HG03571 (cell line): ENCODE data around the gene MFSD8.
"Not testable (repeated sequence)": the region's sequence is repeated elsewhere in the genome, so short reads cannot be mapped to it uniquely, and the experiment has no call there.

Experiments
- ATAC-seq: cut with Tn5 transposase; IDR thresholded peaks from one replicate; pipeline ENCODE4 v1.9.1; 2021; ENCODE audit not compliant: unreplicated experiment

The MFSD8 gene

GRCh38 chr4:127957105-127957504 lies 7.9 kb downstream of the MFSD8 start:
- no peak for ATAC-seq

DNA sequence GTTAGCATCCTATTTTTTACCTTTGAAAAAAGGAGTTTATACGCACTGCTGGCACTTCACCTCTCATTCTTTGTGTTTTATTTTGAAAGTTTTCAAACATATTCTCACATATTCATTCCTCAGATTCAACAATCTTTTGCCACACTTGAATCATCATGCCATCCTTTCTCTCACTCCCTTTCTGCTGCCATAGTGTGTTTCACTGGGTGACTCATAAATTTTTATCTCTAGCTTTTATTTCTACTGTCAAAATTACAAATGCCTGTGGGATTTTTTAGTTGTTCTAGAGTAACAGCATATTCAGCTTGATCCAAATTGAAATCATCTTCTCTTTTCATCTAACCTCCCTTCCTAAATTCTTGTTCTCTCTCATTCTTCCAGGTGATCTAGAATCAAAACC lies 28.0 kb downstream of the MFSD8 start:
- no peak for ATAC-seq

- not testable (repeated sequence) for ATAC-seq
Measured at GRCh38 chr4:127931836-127932235, 33.1 kb downstream of the MFSD8 start.

GRCh38 chr4:127930175-127930574 lies 34.8 kb downstream of the MFSD8 start:
- no peak for ATAC-seq

DNA sequence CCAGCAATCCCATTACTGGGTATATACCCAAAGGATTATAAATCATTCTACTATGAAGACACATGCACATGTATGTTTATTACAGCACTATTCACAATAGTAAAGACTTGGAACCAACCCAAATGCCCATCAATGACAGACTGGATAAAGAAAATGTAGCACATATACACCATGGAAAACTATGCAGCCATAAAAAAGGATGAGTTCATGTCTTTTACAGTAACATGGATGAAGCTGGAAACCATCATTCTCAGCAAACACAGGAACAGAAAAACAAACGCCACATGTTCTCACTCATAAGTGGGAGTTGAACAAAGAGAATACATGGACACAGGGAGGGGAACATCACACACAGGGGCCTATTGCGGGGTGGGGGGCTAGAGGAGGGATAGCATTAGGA lies 39.3 kb downstream of the MFSD8 start:
- ATAC-seq = not testable (repeated sequence)

- no peak for ATAC-seq
Measured at GRCh38 chr4:127922226-127922625, 42.7 kb downstream of the MFSD8 start.

DNA sequence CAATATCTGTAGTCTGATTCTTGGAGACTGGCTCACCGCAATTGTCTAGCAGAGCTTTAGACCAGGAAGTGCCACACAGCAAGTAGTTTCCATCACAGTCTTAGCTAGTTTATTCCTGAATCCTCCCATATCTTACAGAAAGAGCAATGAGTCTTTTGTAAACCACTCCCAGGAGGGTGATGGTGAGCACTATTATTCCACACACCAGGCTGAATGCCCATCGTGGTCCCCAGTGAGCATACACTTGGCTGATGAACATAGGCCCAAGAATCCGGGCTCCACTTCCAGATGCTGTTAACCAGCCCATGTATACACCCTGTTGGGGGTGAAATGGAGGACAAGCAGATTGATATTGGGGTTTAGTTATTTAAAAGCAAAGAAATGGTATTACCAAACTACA lies 44.5 kb downstream of the MFSD8 start:
- ATAC-seq = no peak

DNA sequence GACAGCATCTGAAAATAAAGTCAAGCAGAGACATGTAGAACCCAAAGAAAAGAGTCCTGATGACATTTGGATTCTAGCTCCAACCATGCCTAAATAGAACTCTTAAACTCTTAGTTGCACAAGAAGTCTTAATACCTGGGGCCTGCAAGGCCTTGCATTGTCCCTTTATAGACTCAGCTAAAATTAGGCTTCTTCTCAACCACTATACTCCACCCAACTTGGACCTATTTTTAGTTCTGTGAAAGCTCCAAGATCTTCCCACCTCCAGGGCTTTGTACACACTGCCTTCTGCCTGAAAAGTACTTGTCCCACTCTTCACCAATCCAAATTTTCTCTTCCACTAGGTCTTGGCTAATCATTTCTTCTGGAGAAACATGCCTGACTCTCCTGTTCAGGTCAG lies 47.8 kb downstream of the MFSD8 start:
- no peak for ATAC-seq

DNA sequence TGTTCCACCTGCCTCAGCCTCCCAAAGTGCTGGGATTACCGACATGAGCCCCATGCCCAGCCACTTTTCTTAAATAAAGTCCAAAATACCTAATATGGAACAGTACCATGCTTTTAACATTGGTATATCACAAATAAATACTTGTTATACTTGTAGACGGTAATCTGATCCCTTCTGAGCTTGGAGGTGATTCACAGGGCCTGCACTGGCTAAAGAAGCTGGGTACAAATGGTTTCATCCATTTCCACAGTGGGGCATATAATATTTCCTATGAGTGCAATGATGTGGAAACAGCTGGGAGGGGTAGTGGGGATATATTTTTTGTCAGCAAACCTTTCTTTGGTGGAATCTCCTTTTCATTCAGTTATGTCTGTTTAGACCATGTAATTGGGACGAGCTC lies 48.5 kb downstream of the MFSD8 start:
- ATAC-seq = no peak

DNA sequence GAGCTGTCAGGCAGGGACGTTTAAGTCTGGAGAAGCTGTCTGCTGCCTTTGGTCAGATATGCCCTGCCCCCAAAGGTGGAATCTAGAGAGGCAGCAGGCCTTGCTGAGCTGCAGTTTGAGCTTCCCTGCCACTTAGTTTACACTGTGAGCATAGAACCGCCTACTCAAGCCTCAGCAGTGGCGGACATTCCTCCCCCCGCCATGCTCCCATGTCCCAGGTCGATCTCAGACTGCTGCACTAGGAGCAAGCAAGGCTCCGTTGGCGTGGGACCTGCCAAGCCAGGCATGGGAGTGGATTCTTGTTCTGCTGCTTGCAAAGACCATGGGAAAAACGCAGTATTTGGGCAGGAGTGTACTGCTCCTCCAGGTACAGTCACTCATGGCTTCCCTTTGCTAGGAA lies 59.9 kb downstream of the MFSD8 start:
- ATAC-seq = no peak

GRCh38 chr4:127899682-127900081 lies 65.3 kb downstream of the MFSD8 start:
- ATAC-seq = not testable (repeated sequence)

- no peak for ATAC-seq
Measured at GRCh38 chr4:127896528-127896927, 68.4 kb downstream of the MFSD8 start.

GRCh38 chr4:127896069-127896468 lies 68.9 kb downstream of the MFSD8 start:
- no peak for ATAC-seq

- ATAC-seq = no peak
Measured at GRCh38 chr4:127889903-127890302, 75.1 kb downstream of the MFSD8 start.

DNA sequence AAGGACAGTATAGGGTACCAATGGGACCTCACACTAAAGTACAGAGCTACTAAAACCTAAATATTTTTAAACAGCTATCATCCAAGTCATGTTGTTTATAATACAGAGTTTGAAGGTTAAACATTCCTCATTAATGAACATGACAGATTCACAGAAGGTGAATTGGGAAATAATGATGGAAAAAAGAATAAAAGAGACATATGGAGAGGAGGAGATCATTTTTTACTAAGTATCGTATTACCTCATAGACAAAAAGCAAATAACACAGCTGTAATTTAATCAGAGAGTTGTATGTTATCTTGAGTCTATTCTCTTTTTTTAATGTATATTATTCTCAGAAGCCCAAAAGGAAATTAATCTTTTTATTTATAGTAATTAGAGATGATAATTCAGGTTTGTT lies 76.4 kb downstream of the MFSD8 start:
- ATAC-seq = no peak

DNA sequence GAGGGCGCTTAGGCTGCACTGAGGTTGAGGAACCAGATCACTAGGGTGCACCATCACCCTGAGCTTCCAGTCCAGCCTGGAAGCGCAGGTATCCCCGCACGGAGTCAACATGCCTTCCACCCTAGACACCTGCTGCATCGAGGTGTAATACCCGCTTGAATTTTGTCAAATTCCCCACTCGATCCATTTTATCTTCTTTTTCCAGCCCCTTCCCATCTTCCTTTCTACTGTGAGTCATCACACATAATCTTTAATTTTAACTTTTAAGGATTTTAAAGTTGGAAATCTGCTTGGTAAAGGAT lies 83.5 kb downstream of the MFSD8 start:
- peak; percentile 37 for ATAC-seq

DNA sequence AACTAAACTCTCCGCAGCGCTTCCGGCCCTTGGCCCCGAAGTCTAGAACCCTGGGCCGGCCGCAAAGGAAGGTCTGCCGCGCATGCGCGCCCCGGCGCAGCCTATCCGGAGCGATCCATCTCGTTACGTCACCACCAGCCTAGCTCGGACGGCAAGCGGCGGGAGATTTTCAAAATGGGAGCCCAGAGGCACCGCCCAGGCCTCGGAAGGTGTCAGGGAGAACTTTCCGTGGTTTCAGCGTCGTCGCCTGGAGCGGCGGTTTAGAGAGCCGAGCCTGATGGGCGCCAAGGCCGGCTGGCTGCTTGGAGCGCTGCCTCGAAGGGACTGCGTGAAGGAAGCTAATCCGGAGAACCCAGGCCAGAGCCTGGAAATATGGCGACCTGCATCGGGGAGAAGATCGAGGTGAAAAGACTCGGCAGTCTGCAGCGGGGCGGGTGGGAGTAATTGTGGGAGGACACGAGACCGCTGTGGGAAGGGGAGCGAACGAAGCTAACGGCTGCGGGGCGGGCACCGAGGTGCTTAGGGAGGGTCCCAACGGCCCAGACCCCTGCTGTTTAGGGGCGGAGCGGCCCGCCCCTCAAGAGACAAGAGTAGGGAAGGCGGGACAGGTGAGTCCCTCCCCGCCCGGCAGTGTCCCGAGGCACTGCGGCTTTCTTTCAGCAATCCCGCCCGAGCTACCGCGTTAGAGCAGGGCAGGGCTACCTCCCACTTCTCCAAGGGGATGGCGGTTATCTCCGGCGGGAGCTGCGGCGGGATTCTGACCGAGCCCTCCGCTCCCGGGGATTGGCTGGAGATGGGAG lies 84.0 kb downstream of the MFSD8 start, which contains the start of gene PLK4:
TSS of gene PLK4 (plus strand) at position 131 of the 800 bp plus-strand sequence. CDS start at position 373, 242 bp downstream.
- ATAC-seq = peak; percentile 96

DNA sequence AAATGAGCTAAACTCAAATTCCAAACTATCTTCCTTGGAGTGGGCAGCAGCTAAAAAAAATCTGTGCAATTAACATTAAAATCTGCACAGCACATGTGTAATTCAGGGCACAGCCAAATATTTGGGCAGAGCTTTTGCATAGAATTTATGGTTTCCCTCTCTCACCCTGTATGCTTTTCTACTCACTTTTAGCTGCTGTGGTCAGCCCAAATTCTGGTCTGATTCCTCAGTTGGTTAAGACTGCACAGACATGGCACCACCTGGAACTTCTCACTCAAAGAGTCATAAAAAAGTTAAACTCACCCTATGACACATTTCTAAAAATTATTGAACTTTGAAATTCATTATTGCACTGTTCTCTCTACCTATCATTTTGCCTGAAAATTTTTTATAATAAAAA lies 89.2 kb downstream of the MFSD8 start:
- no peak for ATAC-seq

DNA sequence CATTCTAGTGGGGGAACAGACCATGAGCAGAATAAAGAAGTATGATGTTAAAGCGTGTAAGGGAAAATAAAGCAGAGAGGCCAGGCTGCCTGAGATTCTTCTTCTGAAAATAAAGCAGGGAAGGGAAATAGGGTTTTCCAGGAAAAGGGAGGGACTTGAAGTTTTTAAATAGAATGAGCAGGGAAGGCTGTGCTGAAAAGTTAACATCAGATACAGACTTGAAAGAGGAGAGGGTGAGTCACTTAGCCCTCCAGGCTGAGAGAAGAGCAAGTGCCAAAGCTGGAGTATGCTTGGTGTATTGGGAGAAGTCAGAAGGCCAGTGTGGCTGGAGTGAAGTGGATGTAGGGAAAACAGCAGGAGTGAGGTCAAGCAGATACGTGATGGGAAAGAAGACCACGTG lies 94.3 kb downstream of the MFSD8 start:
- no peak for ATAC-seq

DNA sequence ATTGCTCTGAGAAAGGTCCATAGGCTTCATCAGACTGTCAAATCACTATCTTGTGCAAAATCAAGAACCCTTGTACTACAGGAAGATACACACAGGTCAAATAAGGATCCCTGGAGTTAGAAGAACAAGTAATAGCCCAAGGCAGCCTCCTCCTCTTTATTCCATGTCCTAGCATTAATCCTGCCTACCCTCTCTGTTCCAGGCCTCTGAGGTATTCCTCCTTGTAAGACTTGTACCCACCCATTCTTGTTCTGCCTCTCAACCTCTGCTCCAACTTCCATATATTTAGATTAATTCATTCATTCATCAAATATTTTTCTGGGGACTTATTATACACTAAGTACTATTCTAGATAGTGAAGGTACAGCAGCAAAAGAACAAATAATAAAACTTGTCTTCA lies 94.7 kb downstream of the MFSD8 start:
- ATAC-seq = no peak

DNA sequence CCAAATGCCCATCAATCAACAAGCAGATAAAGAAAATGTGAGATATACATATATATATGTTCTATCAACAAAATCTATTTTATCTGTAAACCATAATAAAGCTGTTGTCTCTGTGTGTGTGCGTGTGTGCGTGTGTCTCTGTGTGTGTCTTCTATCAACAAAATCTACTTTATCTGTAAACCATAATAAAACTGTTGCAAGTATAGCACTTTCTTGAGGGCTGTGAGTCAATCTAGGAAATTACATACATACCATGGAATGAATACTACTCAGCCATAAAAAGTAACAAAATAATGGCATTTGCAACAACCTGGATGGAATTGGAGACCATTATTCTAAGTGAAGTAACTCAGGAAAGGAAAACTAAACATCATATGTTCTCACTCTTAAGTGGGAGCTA lies 96.8 kb downstream of the MFSD8 start:
- ATAC-seq = no peak
